ENCODE results near the gene MAP3K15. TPM values are rescaled to one million over a fixed set of nuclear protein-coding genes. Genes with fewer than 3 reads are reported as not detected.

Gene MAP3K15
- polyA plus RNA-seq, 1 of the 3 experiments (the other 2 are of a cell fraction) = 0.07 TPM

GRCh38 chrX:19555683-19556082 is 40.4 kb upstream of the MAP3K15 start:
- H3K36me3 ChIP-seq (replicated peaks in 1 of 2; ENCODE audit: control insufficient read depth in 1 of 2, insufficient read depth in 2 of 2, low read length in 1 of 2) = peaks cover 0 to 17% of the 10 kb centered on the region in 2 experiments
- peaks cover 18% of the 10 kb centered on the region for H3K79me2 ChIP-seq (ENCODE audit: insufficient read depth)
- H3K4me1 ChIP-seq (ENCODE audit: control insufficient read depth in 1 of 2, insufficient read depth in 2 of 2, low read depth in 1 of 2, low read length in 1 of 2) = peaks cover 0 to 9% of the 10 kb centered on the region in 2 experiments; a peak in 2 of 4 replicates
- no peaks in the 10 kb centered on the region for H3K9me2 ChIP-seq
- no peaks in the 10 kb centered on the region for H3K27me3 ChIP-seq (ENCODE audit: insufficient read depth)
- H2AFZ ChIP-seq (ENCODE audit: low read depth) = no peak overlapping the region
- ChIA-PET CTCF (interaction anchor here (1.2 kb wide), 1 partner anchor 20 kb away, joined by 3 read pairs; no protein-coding TSS in a partner anchor), POLR2A (no interaction called here)
- peak overlapping the region; percentile 44; the same call in 1 of the 2 replicates for H3K4me2 ChIP-seq
- DNase-seq = no peak
- H3K4me3 ChIP-seq (ENCODE audit: low read depth in 2 of 2, low read length in 1 of 2) = no peak overlapping the region
- no peaks in the 10 kb centered on the region for H3K9me3 ChIP-seq
- H3F3A ChIP-seq (replicated peaks; ENCODE audit: insufficient read depth) = peaks cover 25% of the 10 kb centered on the region
- peak overlapping the region in 1 of 2 experiments; percentile 89; a peak in 2 of 4 replicates for H3K27ac ChIP-seq (ENCODE audit: low read depth in 2 of 2, low read length in 1 of 2)
- TF ChIP-seq FOXJ3 (CRISPR knock-in tag; IDR thresholded peaks at IDR 0.05) = no peak
- TF ChIP-seq TEAD4 (IDR thresholded peaks at IDR 0.05; ENCODE audit: borderline replicate concordance, insufficient read depth) = no peak
- TF ChIP-seq EP300 (IDR thresholded peaks at IDR 0.05; ENCODE audit: borderline replicate concordance in 1 of 2, low read depth in 1 of 2, low read length in 1 of 2) = no peak
- no peak for TF ChIP-seq FOXM1 (IDR thresholded peaks at IDR 0.05; ENCODE audit: low read depth)
- no peak for TF ChIP-seq TAF1 (IDR thresholded peaks at IDR 0.05; ENCODE audit: borderline replicate concordance, low read depth, low read length)
- TF ChIP-seq GABPA (IDR thresholded peaks at IDR 0.05; ENCODE audit: low read depth) = no peak
- no peak for TF ChIP-seq MAX (IDR thresholded peaks at IDR 0.05; ENCODE audit: low read depth)
- TF ChIP-seq FOSL2 (IDR thresholded peaks at IDR 0.05; ENCODE audit: borderline replicate concordance, low read depth) = no peak
- TF ChIP-seq NFIC (IDR thresholded peaks at IDR 0.05; ENCODE audit: borderline replicate concordance) = no peak
- no peak for TF ChIP-seq SMC3 (IDR thresholded peaks at IDR 0.05; ENCODE audit: low read depth, low read length)
- no peak for TF ChIP-seq NRF1 (IDR thresholded peaks at IDR 0.05; ENCODE audit: low read depth, low read length)
- no peak for TF ChIP-seq RAD21 (IDR thresholded peaks at IDR 0.05; ENCODE audit: low read length)
- TF ChIP-seq CTCF (IDR thresholded peaks at IDR 0.05) = no peak
- WGBS (ENCODE audit: low lambda C conversion rate) = 67% methylated on average over 5 of the region's 5 CpGs
- peak overlapping the region; percentile 5; the same call in 1 of the 2 replicates for H3K9ac ChIP-seq
- H4K20me1 ChIP-seq (ENCODE audit: insufficient read depth) = no peaks in the 10 kb centered on the region

DNA sequence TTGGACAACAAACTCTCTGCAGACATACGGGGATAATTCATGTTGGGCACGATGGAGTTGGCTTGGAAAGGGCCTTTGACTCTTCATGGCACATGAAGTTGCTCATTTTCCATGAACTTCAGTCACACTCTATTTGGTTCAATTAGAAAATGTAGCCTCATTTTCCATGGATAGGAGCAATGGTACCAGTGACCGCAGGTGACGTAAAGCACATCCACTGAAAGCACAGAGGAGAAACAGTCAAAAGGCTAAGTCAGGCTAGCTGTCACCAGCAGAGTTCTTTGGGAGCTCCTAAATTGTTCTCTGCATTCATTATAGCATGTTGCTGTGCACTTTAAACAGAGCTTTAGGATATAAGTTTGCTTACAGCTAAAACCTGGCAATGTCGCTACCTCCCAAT is 39.9 kb upstream of the MAP3K15 start:
- Histone ChIP-seq H3K4me3 (ENCODE audit: low read depth in 2 of 2, low read length in 1 of 2) (no peak overlapping the region), H4K20me1 (ENCODE audit: insufficient read depth) (no peaks in the 10 kb centered on the region), H3F3A (replicated peaks; ENCODE audit: insufficient read depth) (peaks cover 25% of the 10 kb centered on the region), H3K27me3 (ENCODE audit: insufficient read depth) (no peaks in the 10 kb centered on the region), H2AFZ (ENCODE audit: low read depth) (no peak overlapping the region), H3K9me3 (no peaks in the 10 kb centered on the region), H3K36me3 (replicated peaks in 1 of 2; ENCODE audit: control insufficient read depth in 1 of 2, insufficient read depth in 2 of 2, low read length in 1 of 2) (peaks cover 0 to 17% of the 10 kb centered on the region in 2 experiments), H3K9ac (peak overlapping the region; percentile 5; the same call in 1 of the 2 replicates), H3K4me2 (peak overlapping the region; percentile 44; the same call in 1 of the 2 replicates), H3K27ac (ENCODE audit: low read depth in 2 of 2, low read length in 1 of 2) (peak overlapping the region in 1 of 2 experiments; percentile 89; a peak in 2 of 4 replicates), H3K4me1 (ENCODE audit: control insufficient read depth in 1 of 2, insufficient read depth in 2 of 2, low read depth in 1 of 2, low read length in 1 of 2) (peaks cover 0 to 9% of the 10 kb centered on the region in 2 experiments; a peak in 2 of 4 replicates), H3K9me2 (no peaks in the 10 kb centered on the region), H3K79me2 (ENCODE audit: insufficient read depth) (peaks cover 15% of the 10 kb centered on the region)
- POLR2A ChIA-PET = no interaction called here
- 73% methylated on average over 5 of the region's 5 CpGs for WGBS (ENCODE audit: low lambda C conversion rate)
- TF ChIP-seq EZH2phosphoT487 (IDR thresholded peaks at IDR 0.05; ENCODE audit: borderline replicate concordance, low read depth) = no peak
- no peak for TF ChIP-seq TEAD4 (IDR thresholded peaks at IDR 0.05; ENCODE audit: borderline replicate concordance, insufficient read depth)
- no peak for TF ChIP-seq POLR2AphosphoS5 (IDR thresholded peaks at IDR 0.05; ENCODE audit: low read depth, low read length)
- no peak for TF ChIP-seq ELF1 (IDR thresholded peaks at IDR 0.05)
- no peak for TF ChIP-seq TCF12 (IDR thresholded peaks at IDR 0.05)
- no peak for TF ChIP-seq YY1 (IDR thresholded peaks at IDR 0.05; ENCODE audit: low read depth)
- no peak for TF ChIP-seq IRF3 (IDR thresholded peaks at IDR 0.05; ENCODE audit: low read depth, low read length)
- TF ChIP-seq TAF1 (IDR thresholded peaks at IDR 0.05; ENCODE audit: borderline replicate concordance, low read depth, low read length) = no peak
- no peak for TF ChIP-seq FOSL2 (IDR thresholded peaks at IDR 0.05; ENCODE audit: borderline replicate concordance, low read depth)
- TF ChIP-seq MAX (IDR thresholded peaks at IDR 0.05; ENCODE audit: low read depth) = no peak
- TF ChIP-seq RXRA (IDR thresholded peaks at IDR 0.05; ENCODE audit: borderline replicate concordance, low read depth) = no peak
- DNase-seq = no peak
- CTCF ChIA-PET = interaction anchor here (1.2 kb wide), 1 partner anchor 20 kb away, joined by 3 read pairs; no protein-coding TSS in a partner anchor
